Astrocyte of the hippocampus (primary cell): ENCODE data around the gene METTL22.

Experiments
- DNase-seq: peaks from one replicate; pipeline ENCODE4 v3.0.0; 2011; ENCODE audit warnings: low read depth, low spot score

The METTL22 gene

GRCh38 chr16:8631818-8632465, 10.4 kb downstream of the METTL22 start:
- no peak for DNase-seq

- no peak for DNase-seq
Observed at GRCh38 chr16:8632675-8633182, 11.2 kb downstream of the METTL22 start.

GRCh38 chr16:8634991-8635736, 13.7 kb downstream of the METTL22 start:
- DNase-seq = peak; percentile 50

- DNase-seq = no peak
Observed at GRCh38 chr16:8639694-8640093, 18.2 kb downstream of the METTL22 start.

DNA sequence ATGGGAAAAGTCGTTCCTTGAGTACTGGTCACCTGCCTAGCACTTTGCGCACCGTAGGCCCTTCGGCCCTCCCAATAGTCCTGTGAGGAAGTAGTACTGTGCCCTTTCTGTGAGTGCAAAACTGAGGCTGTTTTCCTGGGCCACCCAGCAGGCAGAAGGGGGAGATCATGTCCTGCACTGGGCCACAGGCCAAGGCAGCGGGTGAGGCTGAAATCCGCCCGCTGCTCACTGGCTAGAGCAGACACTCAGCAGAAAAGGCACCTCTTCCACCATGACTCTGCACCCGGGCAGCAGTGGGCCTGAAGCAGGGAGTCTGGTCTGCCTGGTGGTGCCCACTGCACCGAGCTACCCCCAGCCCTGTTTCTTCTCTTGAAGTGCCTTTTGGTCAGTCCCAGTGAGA, 20.2 kb downstream of the METTL22 start:
- no peak for DNase-seq

DNA sequence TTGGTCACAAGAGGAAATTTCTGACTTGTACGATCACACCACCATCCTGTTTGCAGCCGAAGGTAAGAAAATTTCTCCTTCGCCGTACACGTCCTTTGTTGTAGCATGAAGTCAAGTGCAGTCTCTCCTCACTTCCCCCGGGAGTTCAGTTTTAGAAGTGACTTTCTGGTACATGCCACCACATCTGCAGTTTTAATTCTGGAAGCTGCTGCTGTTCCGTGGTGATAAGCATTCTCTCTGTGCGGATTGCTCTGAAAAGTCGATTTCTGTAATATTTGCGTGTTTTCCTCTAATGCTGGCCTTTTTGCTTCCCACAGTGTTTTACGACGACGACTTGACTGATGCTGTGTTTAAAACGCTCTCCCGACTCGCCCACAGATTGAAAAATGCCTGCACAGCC, 20.6 kb downstream of the METTL22 start:
- DNase-seq = no peak

- no peak for DNase-seq
Observed at GRCh38 chr16:8644211-8645140, 23.0 kb downstream of the METTL22 start.

DNA sequence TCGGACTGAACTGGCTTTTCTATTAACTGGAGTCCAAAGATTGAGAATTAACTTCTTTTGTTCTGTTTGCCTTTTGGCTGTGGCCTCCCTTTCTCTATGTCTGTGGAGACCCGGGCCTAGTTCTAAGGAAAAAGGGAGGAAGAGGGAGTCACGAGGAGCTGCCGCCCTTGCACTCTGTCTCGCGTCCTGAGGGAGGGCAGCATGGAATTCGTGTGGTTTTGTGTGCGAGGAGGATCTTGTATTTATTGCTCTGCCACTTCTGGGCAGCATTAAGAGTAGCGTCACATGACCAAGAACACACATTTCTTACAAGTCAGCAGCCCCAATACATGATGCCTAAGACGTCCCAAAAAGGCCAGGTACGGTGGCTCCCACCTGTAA, 23.6 kb downstream of the METTL22 start:
- no peak for DNase-seq

GRCh38 chr16:8645831-8646230, 24.3 kb downstream of the METTL22 start:
- no peak for DNase-seq

DNA sequence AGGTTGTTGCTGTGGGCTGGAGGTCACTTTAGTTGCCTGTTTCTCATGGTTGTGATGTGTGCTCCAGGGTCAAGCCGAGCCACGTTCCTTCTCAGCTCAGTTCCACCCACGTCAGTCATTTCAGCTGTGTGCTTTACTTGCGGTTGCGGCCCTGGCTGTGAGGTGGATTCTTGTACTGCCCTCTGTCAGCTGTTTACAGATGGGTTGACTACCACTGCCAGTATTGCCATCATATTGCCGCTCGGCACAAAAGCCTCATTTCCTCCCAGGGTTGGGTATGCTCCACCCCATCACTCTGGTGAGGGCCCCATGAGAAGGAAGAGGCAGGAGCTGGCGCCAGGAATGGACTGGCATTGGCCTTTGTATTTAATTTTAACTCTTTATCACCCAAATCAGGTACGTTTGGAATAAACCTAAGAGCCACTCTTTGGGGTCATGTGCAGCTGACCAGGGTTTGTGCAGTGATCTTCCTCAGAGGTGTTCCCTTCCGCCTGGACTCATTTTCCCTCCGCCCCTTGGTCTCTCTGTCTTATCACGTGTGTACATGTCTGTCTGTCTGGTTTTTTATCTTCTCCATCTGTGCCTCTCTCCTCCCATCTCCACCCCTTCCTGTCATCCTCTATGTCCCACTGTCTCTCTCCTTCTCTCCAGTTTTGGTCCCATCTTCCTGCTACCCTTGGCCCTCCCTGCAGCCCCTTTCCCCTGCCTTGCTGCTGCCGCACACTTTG, 25.0 kb downstream of the METTL22 start:
- DNase-seq = no peak

- no peak for DNase-seq
Observed at GRCh38 chr16:8647721-8648318, 26.3 kb downstream of the METTL22 start.

DNA sequence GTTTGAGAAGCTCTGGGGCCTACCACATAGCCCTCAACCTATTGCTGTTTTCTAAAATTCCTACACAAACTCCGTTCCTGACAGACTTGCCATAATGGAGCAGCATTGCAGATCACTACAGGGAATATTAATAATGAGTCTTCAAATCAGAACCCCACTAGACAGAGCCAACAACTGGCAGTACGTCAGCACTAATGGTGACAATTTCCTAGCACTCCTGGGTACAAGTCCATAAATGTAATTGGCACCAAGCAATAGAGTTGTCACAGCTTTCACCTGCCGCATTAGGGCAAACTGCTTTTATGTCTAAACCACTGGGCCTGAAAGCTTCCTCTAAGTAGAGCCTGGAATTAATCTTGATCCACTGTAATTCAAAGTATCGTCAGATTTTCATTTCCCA, 27.4 kb downstream of the METTL22 start:
- no peak for DNase-seq

GRCh38 chr16:8649829-8650554, 28.5 kb downstream of the METTL22 start:
- no peak for DNase-seq

DNA sequence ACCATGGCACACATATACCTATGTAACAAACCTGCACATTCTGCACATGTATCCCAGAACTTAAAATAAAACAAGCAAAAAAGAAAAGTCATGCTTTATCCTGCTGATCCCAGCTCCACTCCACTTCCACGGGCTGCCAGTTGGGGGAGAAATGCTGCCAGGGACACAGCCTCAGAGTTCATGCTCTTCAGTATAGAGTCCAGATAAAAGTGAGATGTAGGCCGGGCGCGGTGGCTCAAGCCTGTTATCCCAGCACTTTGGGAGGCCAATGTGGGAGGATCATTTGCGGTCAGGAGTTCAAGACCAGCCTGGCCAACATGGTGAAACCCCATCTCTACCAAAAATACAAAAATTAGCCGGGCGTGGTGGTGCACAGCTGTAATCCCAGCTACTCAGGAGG, 30.5 kb downstream of the METTL22 start:
- peak; percentile 38 for DNase-seq

DNA sequence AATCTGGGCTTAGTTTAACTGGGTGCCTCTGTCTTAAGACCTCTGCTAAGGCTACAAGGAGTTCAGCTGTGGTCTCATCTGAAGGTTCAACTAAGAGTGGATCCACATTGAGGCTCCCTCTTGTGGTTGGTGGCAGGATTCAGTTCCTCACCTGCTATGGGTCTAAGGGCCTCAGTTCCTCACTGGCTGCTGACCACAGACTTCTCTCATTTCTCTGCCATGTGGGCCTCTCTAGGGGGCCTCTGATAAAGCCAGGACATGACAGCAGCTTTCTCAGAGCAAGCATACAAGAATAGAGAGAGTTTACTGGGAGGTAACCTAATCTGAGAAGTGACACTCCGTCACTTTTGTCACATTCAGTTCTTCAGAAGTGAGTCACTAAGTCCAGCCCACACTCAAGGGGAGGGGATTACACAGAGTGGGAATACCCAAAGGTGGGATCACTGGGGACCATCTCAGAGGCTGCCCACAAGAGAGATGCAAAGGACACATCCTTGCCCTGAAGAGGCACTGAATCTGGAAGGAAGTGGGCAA, 33.8 kb downstream of the METTL22 start:
- DNase-seq = peak; percentile 40

GRCh38 chr16:8656376-8656775, 34.9 kb downstream of the METTL22 start:
- DNase-seq = no peak

GRCh38 chr16:8660841-8661301, 39.4 kb downstream of the METTL22 start:
- DNase-seq = peak; percentile 85

- DNase-seq = no peak
Observed at GRCh38 chr16:8661703-8662102, 40.2 kb downstream of the METTL22 start.

DNA sequence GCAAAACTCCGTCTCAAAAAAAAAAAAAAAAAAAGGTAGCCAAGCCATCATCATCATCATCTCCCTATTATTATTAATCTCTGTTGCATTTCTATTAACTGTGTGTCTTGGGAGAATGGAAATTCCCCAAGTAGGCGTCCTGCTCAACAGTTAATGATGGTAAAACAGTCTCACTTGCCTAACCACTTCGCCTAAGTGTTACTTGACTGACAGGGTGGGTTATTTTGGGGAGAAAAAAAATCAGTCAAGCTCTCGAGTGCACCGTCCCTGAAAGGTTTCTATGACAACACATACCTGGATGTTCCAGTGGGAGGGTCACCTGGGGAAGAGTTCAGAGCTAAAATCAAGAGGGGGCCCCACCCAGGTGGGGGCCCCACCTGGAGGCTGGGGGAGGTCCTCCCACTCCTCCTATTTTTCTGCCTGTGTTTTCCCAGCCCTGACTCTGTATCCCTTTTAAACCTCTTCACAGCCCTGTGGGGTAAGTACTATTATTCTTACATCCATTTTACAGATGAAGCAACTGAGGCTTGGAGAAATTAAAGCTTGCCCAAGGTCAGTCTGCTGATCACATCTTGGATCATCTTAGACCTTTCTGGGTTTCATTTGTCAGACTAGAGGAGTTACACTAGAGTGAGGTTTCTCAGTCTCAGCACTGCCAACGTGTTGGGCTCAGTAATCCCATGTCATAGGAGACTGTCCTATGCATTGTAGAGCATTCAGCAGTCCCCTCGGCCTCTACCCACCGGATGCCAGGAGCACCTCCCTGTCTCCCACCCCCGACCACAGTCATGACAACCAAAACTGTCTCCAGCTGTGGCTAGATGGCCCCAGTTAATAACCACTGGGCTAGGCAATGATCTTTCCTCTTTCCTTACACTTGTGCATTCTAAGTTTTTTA, 41.9 kb downstream of the METTL22 start:
- no peak for DNase-seq
